Left lung (tissue), 10 donors: ENCODE data around the gene MYZAP. TPM values are rescaled to one million over a fixed set of nuclear protein-coding genes. Genes with fewer than 3 reads are reported as not detected.
A peak's percentile ranks its signal among the peaks of the same experiment; 100 is the strongest.
"Not testable (repeated sequence)": the region's sequence is repeated elsewhere in the genome, so short reads cannot be mapped to it uniquely, and the experiment has no call there.

Experiments
- ATAC-seq: fragments of 200-7000 bp; cut with Tn5 transposase; one replicate; pipeline ENCODE4 v1.9.1; 2020; ENCODE audit warnings: moderate library complexity
- DNase-seq, 4 donors: peaks; one replicate each; pipeline ENCODE4 v3.0.0-alpha.2; 2013 to 2020
- H3K27ac ChIP-seq, 2 donors: fragments of 200-600 bp; sonication (generic) in 1 of 2; one replicate each; pipeline versions ENCODE4 v1.5.0 to v1.8.0; 2020 to 2021
- H3K27me3 ChIP-seq, 2 donors: fragments of 200-600 bp; sonication (generic) in 1 of 2; one replicate each; pipeline versions ENCODE4 v1.5.0 to v1.8.0; 2020 to 2021
- H3K36me3 ChIP-seq, 2 donors: fragments of 200-600 bp; sonication (generic) in 1 of 2; one replicate each; pipeline versions ENCODE4 v1.5.0 to v1.8.0; 2020 to 2021
- H3K4me1 ChIP-seq, 2 donors: fragments of 200-600 bp; one replicate each; pipeline ENCODE4 v1.8.0; 2021
- H3K4me3 ChIP-seq, 2 donors: fragments of 200-600 bp; sonication (generic) in 1 of 2; one replicate each; pipeline versions ENCODE4 v1.5.0 to v1.8.0; 2020 to 2021; ENCODE audit warnings: mild to moderate bottlenecking in 1 of 2
- H3K9me3 ChIP-seq, 2 donors: fragments of 200-600 bp; sonication (generic) in 1 of 2; one replicate each; pipeline versions ENCODE4 v1.5.0 to v1.8.0; 2020 to 2021
- intact Hi-C, 2 donors: fragments of 100-400 bp; cut with DNase I; formaldehyde crosslinking; loops; one replicate each; pipeline versions ENCODE4 v1.11.2 to v1.14.2; 2022
- polyA plus RNA-seq, 6 donors: library from polyadenylated mRNA; unstranded; fragments of 120-200 nt; gene quantifications; one replicate each; pipeline ENCODE4 v1.2.1, GENCODE V29; 2013; ENCODE audit not compliant: insufficient read length in 6 of 6
- total RNA-seq, 2 donors: library from RNA; stranded (reverse); fragmentation: NEBNext Ultra II Directional; extraction: Animal tissue kit (Norgen Biotek cat#: 25700); gene quantifications; one replicate each; pipeline ENCODE4 v1.2.1, GENCODE V29; 2021
- TF ChIP-seq, protein P1 (sequence below), 2 donors: fragments of 200-600 bp; sonication (generic) in 1 of 2; IDR thresholded peaks; one replicate each; pipeline versions ENCODE4 v1.5.0 to v1.8.0; 2021; ENCODE audit warnings: antibody characterized with exemption in 2 of 2
- donor health status: DM: no; HTN: yes; CAD: no.
- donor health status: DM: no; HTN: no; CAD: no.

MYZAP gene
- total and polyA plus RNA-seq, 8 donors: 17.1 to 66.1 (median 63.6) TPM

DNA sequence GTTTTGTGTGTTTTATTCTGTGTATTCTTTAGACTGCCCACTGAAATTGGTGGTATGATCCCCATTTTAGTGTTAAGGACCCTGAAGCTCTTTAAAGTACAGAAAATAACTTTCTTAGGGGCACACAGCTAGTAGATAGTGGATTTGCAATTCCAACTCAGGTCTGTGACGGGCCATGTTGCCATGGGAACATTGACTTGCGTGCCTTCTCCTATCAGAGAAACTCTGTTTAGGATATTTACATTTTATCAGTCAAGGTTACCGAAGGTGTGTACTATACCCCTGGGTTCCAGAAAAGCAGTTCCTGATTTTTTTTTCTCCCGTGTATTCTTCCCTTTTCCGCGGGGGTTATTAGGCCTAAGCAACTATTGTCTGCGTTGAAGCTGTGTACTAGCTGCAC is 19.4 kb downstream of the MYZAP start:
- H3K4me1 ChIP-seq: peaks cover 10 to 12% of the 10 kb centered on the region in 2 donors
- H3K36me3 ChIP-seq: no peaks in the 10 kb centered on the region
- TF ChIP-seq, protein P1, sequence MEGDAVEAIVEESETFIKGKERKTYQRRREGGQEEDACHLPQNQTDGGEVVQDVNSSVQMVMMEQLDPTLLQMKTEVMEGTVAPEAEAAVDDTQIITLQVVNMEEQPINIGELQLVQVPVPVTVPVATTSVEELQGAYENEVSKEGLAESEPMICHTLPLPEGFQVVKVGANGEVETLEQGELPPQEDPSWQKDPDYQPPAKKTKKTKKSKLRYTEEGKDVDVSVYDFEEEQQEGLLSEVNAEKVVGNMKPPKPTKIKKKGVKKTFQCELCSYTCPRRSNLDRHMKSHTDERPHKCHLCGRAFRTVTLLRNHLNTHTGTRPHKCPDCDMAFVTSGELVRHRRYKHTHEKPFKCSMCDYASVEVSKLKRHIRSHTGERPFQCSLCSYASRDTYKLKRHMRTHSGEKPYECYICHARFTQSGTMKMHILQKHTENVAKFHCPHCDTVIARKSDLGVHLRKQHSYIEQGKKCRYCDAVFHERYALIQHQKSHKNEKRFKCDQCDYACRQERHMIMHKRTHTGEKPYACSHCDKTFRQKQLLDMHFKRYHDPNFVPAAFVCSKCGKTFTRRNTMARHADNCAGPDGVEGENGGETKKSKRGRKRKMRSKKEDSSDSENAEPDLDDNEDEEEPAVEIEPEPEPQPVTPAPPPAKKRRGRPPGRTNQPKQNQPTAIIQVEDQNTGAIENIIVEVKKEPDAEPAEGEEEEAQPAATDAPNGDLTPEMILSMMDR (IDR thresholded peaks at IDR 0.05): no peak
- H3K4me3 ChIP-seq: no peak overlapping the region
- H3K27me3 ChIP-seq: no peaks in the 10 kb centered on the region
- H3K9me3 ChIP-seq: no peaks in the 10 kb centered on the region
- intact Hi-C loops: no loop called here
- ATAC-seq: no peak
- no peak for DNase-seq
- peak overlapping the region in 1 of 2 donors; percentile 67 for H3K27ac ChIP-seq

GRCh38 chr15:57611938-57612337 is 20.2 kb downstream of the MYZAP start:
- H3K4me3 ChIP-seq: no peak overlapping the region
- TF ChIP-seq, protein P1 (IDR thresholded peaks at IDR 0.05): peak in 1 of 2 donors; percentile 10
- peak in 2 of 4 donors; percentile 59 to 61 for DNase-seq
- peaks cover 7 to 11% of the 10 kb centered on the region in 2 donors for H3K4me1 ChIP-seq
- H3K27me3 ChIP-seq: no peaks in the 10 kb centered on the region
- peak overlapping the region; percentile 22 to 67 for H3K27ac ChIP-seq
- intact Hi-C loops: no loop called here
- no peaks in the 10 kb centered on the region for H3K9me3 ChIP-seq
- peak; percentile 85 for ATAC-seq
- no peaks in the 10 kb centered on the region for H3K36me3 ChIP-seq

DNA sequence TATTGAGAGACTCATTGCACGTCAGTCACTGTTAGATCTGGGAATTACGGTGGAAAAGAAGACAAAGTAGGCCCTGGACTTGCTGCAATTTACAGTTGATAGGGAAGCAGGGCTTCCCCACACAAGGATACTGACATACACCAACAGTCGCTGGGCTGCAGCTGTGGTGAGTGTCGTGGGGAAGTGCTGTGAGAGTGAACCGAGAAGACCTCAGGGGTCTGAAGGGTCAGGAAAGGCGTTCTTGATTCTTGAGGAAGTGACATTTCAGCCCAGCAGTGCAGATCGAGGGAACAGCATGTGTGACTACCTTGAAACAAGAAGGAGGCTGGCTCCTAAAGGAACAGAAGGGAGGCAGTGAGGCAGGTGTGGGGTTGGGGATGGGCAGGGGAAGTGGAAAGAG is 22.5 kb downstream of the MYZAP start:
- DNase-seq: no peak
- intact Hi-C loops: no loop called here

GRCh38 chr15:57615951-57616496 is 24.3 kb downstream of the MYZAP start:
- intact Hi-C loops, H3K27ac ChIP-seq, DNase-seq, ATAC-seq, H3K9me3 ChIP-seq, H3K36me3 ChIP-seq, H3K4me3 ChIP-seq, H3K4me1 ChIP-seq, H3K27me3 ChIP-seq: not testable (repeated sequence)

More for the DNA sequence above, 22.5 kb downstream of the MYZAP start:
- H3K4me3 ChIP-seq: no peak overlapping the region
- no peaks in the 10 kb centered on the region for H3K27me3 ChIP-seq
- H3K36me3 ChIP-seq: no peaks in the 10 kb centered on the region
- no peaks in the 10 kb centered on the region for H3K9me3 ChIP-seq
- ATAC-seq: no peak
- peaks cover 0 to 6% of the 10 kb centered on the region in 2 donors for H3K4me1 ChIP-seq
- peak overlapping the region in 1 of 2 donors; percentile 37 for H3K27ac ChIP-seq
- TF ChIP-seq, protein P1 (IDR thresholded peaks at IDR 0.05): no peak

GRCh38 chr15:57618325-57618724 is 26.6 kb downstream of the MYZAP start:
- Histone ChIP-seq H3K36me3 (no peaks in the 10 kb centered on the region), H3K4me3 (no peak overlapping the region), H3K27ac (no peak overlapping the region), H3K27me3 (no peaks in the 10 kb centered on the region), H3K9me3 (no peaks in the 10 kb centered on the region), H3K4me1 (no peaks in the 10 kb centered on the region)
- intact Hi-C loops: no loop called here
- TF ChIP-seq, protein P1 (IDR thresholded peaks at IDR 0.05): no peak
- DNase-seq: no peak
- ATAC-seq: no peak

DNA sequence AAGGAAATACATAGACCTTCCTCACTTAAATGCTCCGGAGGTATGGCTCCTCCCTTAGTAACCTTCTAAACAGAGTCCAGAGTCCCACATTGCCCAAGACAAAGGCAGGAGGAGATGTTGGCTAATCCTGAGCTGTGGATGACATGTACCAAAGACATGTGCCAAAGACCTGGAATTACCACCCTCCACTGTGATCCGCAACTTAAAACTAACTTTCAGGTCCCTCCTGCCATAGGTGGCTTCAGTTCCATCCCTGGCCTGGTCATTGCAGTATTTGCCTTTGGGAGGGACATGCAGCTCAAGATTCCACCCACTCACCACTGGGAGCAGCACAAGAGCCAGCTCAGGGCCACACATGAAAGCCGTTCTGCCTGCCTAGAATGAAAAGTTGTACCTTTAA is 28.0 kb downstream of the MYZAP start:
- DNase-seq: no peak
- Histone ChIP-seq H3K4me1 (no peaks in the 10 kb centered on the region), H3K36me3 (no peaks in the 10 kb centered on the region), H3K27me3 (no peaks in the 10 kb centered on the region), H3K4me3 (no peak overlapping the region), H3K27ac (no peak overlapping the region), H3K9me3 (no peaks in the 10 kb centered on the region)
- intact Hi-C loops: no loop called here
- ATAC-seq: peak; percentile 40
- TF ChIP-seq, protein P1 (IDR thresholded peaks at IDR 0.05): no peak
